SK-N-MC (cell line): ENCODE measurements around the gene CD101.

Experiments used
- EZH2 ChIP-seq: fragments of 200-600 bp; sonication (generic); IDR thresholded peaks from one replicate; pipeline ENCODE4 v1.6.1; 2017; ENCODE audit warnings: antibody characterized with exemption
- POLR2AphosphoS5 ChIP-seq: IDR thresholded peaks from 2 replicates; pipeline ENCODE4 v1.6.1; 2012; ENCODE audit warnings: mild to moderate bottlenecking, low read depth, low read length, borderline replicate concordance

DNA sequence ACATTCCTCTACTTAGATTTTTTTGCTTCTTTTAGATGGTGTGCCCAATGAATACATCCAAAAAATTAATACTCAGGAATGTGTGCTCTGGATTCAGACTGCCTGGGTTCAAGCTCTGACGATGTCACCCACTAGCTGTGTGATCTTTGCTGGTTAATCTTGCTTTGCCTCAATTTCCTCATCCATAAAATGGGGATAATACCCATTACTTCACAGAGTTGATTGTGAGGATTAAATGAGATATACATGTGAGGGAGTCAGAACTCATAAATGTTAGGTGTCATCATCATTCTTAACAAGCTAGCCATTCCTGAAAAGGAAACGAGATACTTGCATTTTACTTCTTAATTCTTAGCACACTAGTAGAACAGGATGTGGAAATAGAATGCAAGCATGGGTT is 45.7 kb downstream of the CD101 start:
- TF ChIP-seq EZH2: no peak
- TF ChIP-seq POLR2AphosphoS5: no peak
